Measurements from ENCODE around the gene PRB2.

DNA sequence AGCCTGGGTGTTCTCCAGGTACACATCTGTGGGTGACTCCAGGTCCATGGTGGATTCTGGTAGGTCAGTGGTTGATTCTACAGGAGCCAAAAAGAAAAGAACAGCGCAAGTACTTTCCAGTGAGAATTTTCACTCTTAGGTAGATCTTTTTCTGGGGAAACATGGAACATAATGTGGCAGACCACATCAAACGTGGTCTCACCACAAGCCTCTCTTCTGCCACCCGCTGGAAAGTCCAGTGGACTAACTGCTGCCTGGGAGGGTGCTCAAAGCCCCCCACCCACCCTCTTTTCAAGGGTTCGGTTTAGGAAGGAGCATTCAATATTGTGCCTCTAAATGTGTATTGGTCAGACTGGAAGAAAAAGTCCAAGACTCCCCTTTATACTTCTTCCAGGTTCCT is 36.1 kb upstream of the PRB2 start:
- TF ChIP-seq POLR2A (IDR thresholded peaks at IDR 0.05) = no peak
- TF ChIP-seq POLR2AphosphoS5 (IDR thresholded peaks at IDR 0.05) = no peak
